Tibial nerve (tissue), 4 donors: ENCODE measurements around the gene GNG2. TPM values are rescaled to one million over a fixed set of nuclear protein-coding genes. Genes with fewer than 3 reads are reported as not detected.
A peak's percentile ranks its signal among the peaks of the same experiment; 100 is the strongest.

Source experiments
- DNase-seq, 2 donors: peaks; one replicate each; pipeline ENCODE4 v3.0.0-alpha.2; 2019; ENCODE audit warnings: low spot score in 2 of 2
- H3K27ac ChIP-seq, 4 donors: fragments of 200-600 bp; sonication (generic) in 3 of 4; one replicate each; pipeline ENCODE4 v1.5.1; 2017 to 2019; ENCODE audit warnings: mild to moderate bottlenecking in 1 of 4
- H3K27me3 ChIP-seq, 2 donors: fragments of 200-600 bp; sonication (generic) in 1 of 2; one replicate each; pipeline versions ENCODE4 v1.5.1 to v1.6.0; 2017 to 2019
- H3K36me3 ChIP-seq, 3 donors: fragments of 200-600 bp; sonication (generic); one replicate each; pipeline ENCODE4 v1.5.1; 2018 to 2019
- H3K4me1 ChIP-seq, 4 donors: fragments of 200-600 bp; sonication (generic) in 3 of 4; one replicate each; pipeline ENCODE4 v1.5.1; 2017 to 2019
- H3K4me3 ChIP-seq, 4 donors: fragments of 200-600 bp; sonication (generic) in 3 of 4; one replicate each; pipeline ENCODE4 v1.5.1; 2017 to 2019; ENCODE audit warnings: mild to moderate bottlenecking in 1 of 4, moderate library complexity in 1 of 4
- H3K9me3 ChIP-seq, 4 donors: fragments of 200-600 bp; sonication (generic) in 3 of 4; one replicate each; pipeline ENCODE4 v1.5.1; 2017 to 2019
- CTCF ChIP-seq, 5 experiments: fragments of 200-600 bp in 3 of 5; fragments of 450-650 bp in 2 of 5; sonication (generic) in 3 of 5; IDR thresholded peaks; one replicate each; pipeline ENCODE4 v1.5.1; 2016 to 2019; ENCODE audit warnings: antibody characterized with exemption in 5 of 5, mild to moderate bottlenecking in 3 of 5, moderate library complexity in 2 of 5
- EP300 ChIP-seq, 2 donors: sonication (generic); formaldehyde crosslinking; IDR thresholded peaks; one replicate each; pipeline ENCODE4 v1.6.1; 2017; ENCODE audit warnings: antibody characterized with exemption in 2 of 2, mild to moderate bottlenecking in 1 of 2
- POLR2A ChIP-seq, 2 donors: fragments of 450-650 bp; IDR thresholded peaks; one replicate each; pipeline ENCODE4 v1.6.1; 2017; ENCODE audit warnings: antibody characterized with exemption in 2 of 2, mild to moderate bottlenecking in 2 of 2, moderate library complexity in 2 of 2
- WGBS, 2 donors: methylation state at CpG; one replicate each; pipeline ENCODE4 v1.1.5; 2018; 5-methylcytosine and 5-hydroxymethylcytosine counted together
- total RNA-seq, 4 donors: library from RNA; depleted of rRNA; stranded (reverse); fragments of >200 nt; gene quantifications; one replicate each; pipeline ENCODE4 v1.1.0, GENCODE V29; 2016

The GNG2 gene
- total RNA-seq, 4 donors from 2014 or later, result 54.3 to 121 (median 73.3) TPM

DNA sequence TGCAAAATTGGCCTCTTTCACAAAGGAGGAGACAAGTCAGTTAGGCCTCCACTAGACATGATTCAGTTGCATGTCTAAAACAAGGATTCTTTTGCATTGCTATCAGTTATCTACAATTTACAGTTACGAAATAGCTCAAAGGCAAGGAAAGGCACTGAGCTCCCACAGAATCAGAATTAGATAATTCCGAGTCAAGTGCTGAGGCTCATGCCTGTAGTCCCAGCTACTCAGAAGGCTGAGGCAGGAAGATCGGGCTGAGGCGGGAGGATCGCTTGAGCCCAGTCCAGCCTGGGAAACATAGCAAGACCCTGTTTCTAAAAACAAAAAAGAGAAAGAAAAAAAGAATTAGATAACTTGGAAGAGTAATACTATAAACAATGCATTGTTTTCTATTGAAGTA, 116.7 kb downstream of the GNG2 start:
- peaks cover 0 to 11% (median 6%) of the 10 kb centered on the region in 4 donors for H3K4me1 ChIP-seq
- no peak overlapping the region for H3K4me3 ChIP-seq
- no peaks in the 10 kb centered on the region for H3K27me3 ChIP-seq
- no peak for TF ChIP-seq POLR2A (IDR thresholded peaks at IDR 0.05)
- no peak for TF ChIP-seq CTCF (IDR thresholded peaks at IDR 0.05)
- TF ChIP-seq EP300 (IDR thresholded peaks at IDR 0.05), result no peak
- no peaks in the 10 kb centered on the region for H3K36me3 ChIP-seq
- H3K27ac ChIP-seq, result no peak overlapping the region
- H3K9me3 ChIP-seq, result no peaks in the 10 kb centered on the region
- DNase-seq, result no peak
- WGBS, 2 donors, result 89% methylated on average over 5 of the region's 5 CpGs

DNA sequence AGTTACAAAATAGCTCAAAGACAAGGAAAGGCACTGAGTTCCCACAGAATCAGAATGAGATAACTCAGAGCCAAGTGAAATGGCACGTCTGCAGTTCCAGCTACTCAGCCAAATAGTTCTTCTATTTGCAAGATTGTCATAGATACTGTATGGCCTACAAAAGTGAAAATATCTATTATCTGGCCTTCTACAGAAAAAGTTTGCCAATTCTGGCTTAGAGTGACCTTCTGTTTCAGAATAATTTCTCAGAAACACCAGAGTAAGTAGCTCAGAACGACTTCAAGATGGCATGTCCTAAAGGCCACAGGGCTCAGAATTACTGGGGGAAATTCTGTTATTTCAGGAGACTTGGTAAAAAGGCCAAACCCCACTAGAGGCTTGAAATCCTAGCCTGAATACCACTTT, 118.3 kb downstream of the GNG2 start:
- H3K4me3 ChIP-seq, result no peak overlapping the region
- DNase-seq, result no peak
- peaks cover 0 to 14% (median 6%) of the 10 kb centered on the region in 4 donors for H3K4me1 ChIP-seq
- TF ChIP-seq EP300 (IDR thresholded peaks at IDR 0.05), result no peak
- TF ChIP-seq POLR2A (IDR thresholded peaks at IDR 0.05), result no peak
- no peak for TF ChIP-seq CTCF (IDR thresholded peaks at IDR 0.05)
- H3K27ac ChIP-seq, result peak overlapping the region in 2 of 4 donors; percentile 65 to 72
- H3K36me3 ChIP-seq, result no peaks in the 10 kb centered on the region
- H3K27me3 ChIP-seq, result no peaks in the 10 kb centered on the region
- WGBS, 2 donors, result 28 to 34% methylated on average over 2 of the region's 2 CpGs
- no peaks in the 10 kb centered on the region for H3K9me3 ChIP-seq

- no peaks in the 10 kb centered on the region for H3K36me3 ChIP-seq
- WGBS, 2 donors, result 21 to 22% methylated on average over 17 of the region's 17 CpGs
- TF ChIP-seq POLR2A (IDR thresholded peaks at IDR 0.05) (no peak), CTCF (IDR thresholded peaks at IDR 0.05) (peak; percentile 84 to 95 (median 89)), EP300 (IDR thresholded peaks at IDR 0.05) (peak in 1 of 2 donors; percentile 51)
- peak overlapping the region in 2 of 4 donors; percentile 65 to 72 for H3K27ac ChIP-seq
- peaks cover 0 to 14% (median 6%) of the 10 kb centered on the region in 4 donors for H3K4me1 ChIP-seq
- H3K9me3 ChIP-seq, result no peaks in the 10 kb centered on the region
- H3K4me3 ChIP-seq, result no peak overlapping the region
- no peaks in the 10 kb centered on the region for H3K27me3 ChIP-seq
- peak; percentile 86 to 97 for DNase-seq
Observed at GRCh38 chr14:51979088-51979709, 118.8 kb downstream of the GNG2 start.

- no peaks in the 10 kb centered on the region for H3K9me3 ChIP-seq
- TF ChIP-seq POLR2A (IDR thresholded peaks at IDR 0.05), result no peak
- no peak for TF ChIP-seq EP300 (IDR thresholded peaks at IDR 0.05)
- no peak for TF ChIP-seq CTCF (IDR thresholded peaks at IDR 0.05)
- no peaks in the 10 kb centered on the region for H3K36me3 ChIP-seq
- WGBS, 2 donors, result 94 to 97% methylated on average over 4 of the region's 4 CpGs
- peaks cover 0 to 14% (median 6%) of the 10 kb centered on the region in 4 donors for H3K4me1 ChIP-seq
- H3K27me3 ChIP-seq, result no peaks in the 10 kb centered on the region
- no peak for DNase-seq
- no peak overlapping the region for H3K4me3 ChIP-seq
- no peak overlapping the region for H3K27ac ChIP-seq
Observed at GRCh38 chr14:51981218-51981854, 120.9 kb downstream of the GNG2 start.

DNA sequence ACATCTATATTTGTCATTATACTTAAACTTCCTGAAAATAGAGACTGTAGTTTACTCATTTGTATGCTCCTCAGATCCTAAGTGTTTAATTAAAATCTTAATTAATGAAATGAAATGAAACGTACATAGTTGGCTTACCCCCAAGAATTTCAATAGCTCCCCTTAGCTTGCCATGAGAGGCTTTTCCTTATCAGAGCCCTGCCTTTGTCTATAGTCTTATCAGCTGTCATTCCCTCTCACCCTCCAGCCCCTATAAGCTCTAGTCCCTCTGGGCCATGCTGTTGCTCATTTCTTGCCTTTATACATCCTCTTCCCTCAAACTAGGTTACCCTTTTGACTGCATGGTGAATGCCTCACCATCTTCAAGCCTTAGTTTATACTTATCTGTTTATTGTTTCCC, 127.8 kb downstream of the GNG2 start:
- Histone ChIP-seq H3K9me3 (no peaks in the 10 kb centered on the region), H3K27ac (peak overlapping the region in 1 of 4 donors; percentile 91), H3K4me3 (no peak overlapping the region), H3K36me3 (peaks cover 0 to 7% (median 0%) of the 10 kb centered on the region in 3 donors), H3K4me1 (peaks cover 0 to 40% (median 7%) of the 10 kb centered on the region in 4 donors), H3K27me3 (no peaks in the 10 kb centered on the region)
- 60 to 76% methylated on average over 1 of the region's 1 CpG for WGBS, 2 donors
- no peak for DNase-seq
- TF ChIP-seq CTCF (IDR thresholded peaks at IDR 0.05), result no peak
- no peak for TF ChIP-seq EP300 (IDR thresholded peaks at IDR 0.05)
- no peak for TF ChIP-seq POLR2A (IDR thresholded peaks at IDR 0.05)
